Measurements from ENCODE around the gene FYTTD1. TPM values are rescaled to one million over a fixed set of nuclear protein-coding genes. Genes with fewer than 3 reads are reported as not detected.

FYTTD1 gene
- polyA plus RNA-seq, 2 donors = 11.2 to 17.8 TPM

Other genes starting within 250 kb of the FYTTD1 start
- gene BDH1, start 193.9 kb upstream of the FYTTD1 start, polyA plus RNA-seq = 10 to 100 TPM; 49.5 to 59.9 TPM
- gene RUBCN, start 13.0 kb upstream of the FYTTD1 start, polyA plus RNA-seq = 10 to 100 TPM in 1 of 2 donors, 1 to 10 TPM in 1; 8.2 to 12.6 TPM
- 10 to 100 TPM in 1 of 2 donors, 1 to 10 TPM in 1; 7.0 to 13.1 TPM for gene LRCH3, start 41.4 kb downstream of the FYTTD1 start, polyA plus RNA-seq
- 1,000 to 10,000 TPM; 1,287 to 1,822 TPM for gene RPL35A, start 200.3 kb downstream of the FYTTD1 start, polyA plus RNA-seq
- 1 to 10 TPM; 1.3 to 2.4 TPM for gene LMLN, start 210.3 kb downstream of the FYTTD1 start, polyA plus RNA-seq